NK-92 (cell line): Measurements from ENCODE around the gene KMT5B.
A peak's percentile ranks its signal among the peaks of the same experiment; 100 is the strongest.
"Not testable (repeated sequence)": the region's sequence is repeated elsewhere in the genome, so short reads cannot be mapped to it uniquely, and the experiment has no call there.

Source experiments
- DNase-seq: peaks from one replicate; lab custom pipeline; 2025; ENCODE audit not compliant: unreplicated experiment; lab: John Stamatoyannopoulos, UW

Gene KMT5B

DNA sequence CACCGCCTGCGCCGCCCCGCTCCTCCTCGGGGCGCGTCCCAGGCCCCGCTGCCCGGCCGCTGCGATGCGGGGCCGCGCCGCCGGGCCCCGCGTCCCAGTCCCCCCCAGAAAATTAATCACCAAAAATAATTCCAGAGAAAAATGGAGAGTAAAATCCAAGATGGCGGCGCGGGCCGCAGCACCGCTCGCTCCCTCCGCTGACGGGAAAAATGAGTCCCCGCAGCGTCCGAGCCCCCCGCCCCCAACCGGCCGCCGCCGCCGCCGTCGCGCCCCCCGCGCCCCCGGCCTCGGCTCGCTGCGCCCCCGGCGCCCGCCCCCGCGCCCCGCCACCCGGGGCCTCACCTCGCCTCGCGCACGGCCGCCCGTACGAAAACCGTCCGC, at the start of gene KMT5B:
Gene KMT5B, minus strand, starts transcription at position 162 of the 381 bp plus-strand sequence. CDS start 23,220 bp downstream, outside the sequence.
- no peak for DNase-seq

DNA sequence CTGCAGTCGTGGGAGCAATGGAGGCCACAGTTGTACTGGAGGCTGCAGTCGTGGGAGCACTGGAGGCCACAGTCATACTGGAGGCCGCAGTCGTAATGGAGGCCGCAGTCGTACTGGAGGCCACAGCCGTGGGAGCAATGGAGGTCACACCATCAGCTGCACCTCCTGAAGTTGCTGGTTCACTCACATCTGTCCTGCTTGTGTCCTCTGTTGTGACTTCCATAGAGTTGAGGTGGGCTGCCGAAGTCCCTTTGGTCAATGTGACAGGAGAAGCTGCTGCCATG, 49.4 kb upstream of the KMT5B start:
- DNase-seq: no peak

DNA sequence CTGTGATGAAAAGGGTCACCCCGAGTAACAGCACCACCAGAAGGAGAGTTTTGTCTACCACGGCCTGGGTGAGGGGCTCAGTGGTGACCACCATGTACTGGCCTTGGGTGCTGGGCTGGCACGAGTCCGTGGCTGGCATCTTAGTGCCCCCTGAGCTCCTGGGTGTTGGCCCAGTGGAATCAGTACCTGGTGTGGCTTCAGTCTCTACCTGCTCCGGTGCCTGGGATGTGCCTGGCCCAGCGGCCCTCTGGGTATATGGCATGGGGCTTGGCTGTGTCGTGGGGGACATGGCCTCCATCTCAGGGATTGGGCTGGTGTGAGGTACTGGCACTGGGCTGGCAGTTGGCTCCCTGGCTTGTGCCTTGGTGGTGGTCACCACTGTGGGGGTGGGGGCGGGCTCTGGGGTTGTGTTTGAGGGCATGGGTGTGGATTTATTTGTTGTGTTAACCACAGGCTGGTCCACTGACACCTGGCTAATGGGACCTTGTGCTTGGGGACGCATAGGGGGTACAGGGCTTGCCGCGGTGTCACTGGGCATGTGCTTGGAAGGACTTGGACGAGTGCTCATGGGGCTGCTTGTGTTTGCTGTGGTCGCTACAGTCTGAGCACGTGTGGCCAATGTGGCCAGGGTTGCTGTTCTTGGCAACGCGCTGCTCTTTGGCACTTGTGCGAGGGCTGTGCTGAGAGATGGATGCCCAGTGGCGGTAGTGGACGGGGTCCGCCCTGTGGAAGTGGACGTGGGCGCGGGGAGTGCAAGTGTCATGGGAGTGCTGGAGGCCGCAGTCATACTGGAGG, 48.9 kb upstream of the KMT5B start:
- DNase-seq: no peak

DNA sequence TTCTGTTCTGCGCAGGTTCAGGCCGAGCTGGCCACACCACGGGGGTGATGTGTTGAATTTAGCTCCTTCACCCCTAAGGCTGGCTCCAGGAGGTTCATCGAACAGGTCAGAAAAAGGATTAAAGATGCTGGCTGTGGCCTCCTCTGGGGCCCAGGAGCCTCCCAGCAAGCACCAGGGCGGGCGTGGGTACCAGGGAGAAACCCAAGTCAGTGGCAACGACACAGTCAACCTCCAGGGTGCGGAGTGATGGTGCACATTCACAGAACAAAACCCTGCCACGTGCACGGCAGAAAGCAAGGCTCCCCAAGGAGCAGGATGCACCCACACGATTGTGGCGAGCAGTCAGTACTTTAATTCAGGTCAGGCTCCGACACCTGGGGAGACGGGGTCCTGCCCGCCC, 47.9 kb upstream of the KMT5B start:
- DNase-seq: no peak

DNA sequence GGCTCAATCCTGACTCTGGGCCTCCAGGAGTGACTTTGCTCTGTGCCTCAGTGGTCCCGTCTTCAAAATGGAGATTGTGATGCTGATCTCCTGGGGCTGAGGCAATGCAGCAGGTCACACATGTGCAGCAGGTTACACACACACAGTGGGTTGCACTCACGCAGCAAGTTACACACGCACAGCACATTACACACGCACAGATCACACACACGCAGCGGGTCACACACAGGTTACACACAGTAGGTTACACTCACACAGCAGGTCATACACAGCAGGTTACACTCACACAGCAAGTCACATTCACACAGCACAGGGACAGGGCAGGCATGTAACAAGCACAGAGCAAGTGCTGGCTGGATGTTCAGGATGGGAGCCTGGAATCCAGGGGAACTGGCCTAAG, 47.4 kb upstream of the KMT5B start:
- DNase-seq: no peak

DNA sequence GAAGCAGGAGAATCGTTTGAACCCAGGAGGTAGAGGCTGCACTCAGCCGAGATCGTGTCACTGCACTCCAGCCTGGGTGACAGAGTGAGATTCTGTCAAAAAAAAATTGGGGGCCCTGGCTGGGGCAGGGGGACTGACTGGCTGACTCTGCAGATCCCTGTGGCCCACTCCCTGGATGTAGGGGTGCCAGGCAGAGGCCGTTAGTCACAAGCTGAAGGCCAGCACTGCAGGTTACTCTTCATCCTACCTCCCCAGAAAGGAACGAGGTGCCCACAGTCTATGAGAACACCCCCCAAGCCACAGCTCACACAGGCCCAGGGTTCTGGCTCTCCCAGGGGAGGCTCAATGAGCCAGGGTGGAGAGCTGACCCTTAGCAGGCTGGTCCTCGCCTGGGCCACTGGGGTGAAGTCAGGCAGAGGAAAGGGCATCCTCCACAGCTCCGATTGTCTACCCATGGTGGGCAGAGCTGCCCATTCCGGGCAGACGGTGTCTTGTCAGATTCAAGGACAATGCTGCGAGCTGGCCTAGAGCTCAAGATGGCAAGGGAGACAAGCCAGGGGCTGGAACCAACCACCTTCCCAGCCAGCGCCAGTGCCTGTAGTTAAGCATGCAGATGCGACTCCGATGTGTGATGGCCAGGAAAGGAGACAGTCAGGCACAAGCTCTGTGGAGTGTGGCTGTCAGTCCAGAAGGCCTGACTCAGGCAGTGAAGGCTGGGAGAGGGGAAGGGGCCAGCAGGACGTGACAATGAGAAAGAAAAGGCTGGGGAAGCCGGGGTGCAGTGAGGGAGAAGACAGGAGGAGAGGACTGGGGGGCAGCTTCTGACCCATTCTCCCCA, 46.2 kb upstream of the KMT5B start:
- DNase-seq: no peak

DNA sequence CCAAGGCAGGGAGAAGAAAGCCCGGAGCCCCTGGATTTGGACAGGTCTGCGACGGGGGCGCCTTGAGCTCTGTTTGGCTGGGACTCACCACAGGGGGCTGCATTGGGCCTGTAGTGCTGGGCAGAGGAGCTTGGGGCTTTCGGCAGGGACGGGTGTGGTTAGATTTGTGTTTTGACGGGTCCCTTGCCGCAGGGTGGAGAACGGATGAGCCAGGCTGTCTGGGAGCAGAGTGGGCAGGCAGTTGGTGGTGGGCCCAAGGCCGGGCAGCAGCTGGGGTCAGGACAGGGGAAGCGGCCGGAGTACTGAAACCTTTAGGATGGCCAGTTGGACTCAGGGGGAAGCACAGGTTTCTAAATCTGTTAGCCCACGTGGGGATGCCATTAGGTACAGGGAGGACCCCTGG, 45.3 kb upstream of the KMT5B start:
- no peak for DNase-seq

DNA sequence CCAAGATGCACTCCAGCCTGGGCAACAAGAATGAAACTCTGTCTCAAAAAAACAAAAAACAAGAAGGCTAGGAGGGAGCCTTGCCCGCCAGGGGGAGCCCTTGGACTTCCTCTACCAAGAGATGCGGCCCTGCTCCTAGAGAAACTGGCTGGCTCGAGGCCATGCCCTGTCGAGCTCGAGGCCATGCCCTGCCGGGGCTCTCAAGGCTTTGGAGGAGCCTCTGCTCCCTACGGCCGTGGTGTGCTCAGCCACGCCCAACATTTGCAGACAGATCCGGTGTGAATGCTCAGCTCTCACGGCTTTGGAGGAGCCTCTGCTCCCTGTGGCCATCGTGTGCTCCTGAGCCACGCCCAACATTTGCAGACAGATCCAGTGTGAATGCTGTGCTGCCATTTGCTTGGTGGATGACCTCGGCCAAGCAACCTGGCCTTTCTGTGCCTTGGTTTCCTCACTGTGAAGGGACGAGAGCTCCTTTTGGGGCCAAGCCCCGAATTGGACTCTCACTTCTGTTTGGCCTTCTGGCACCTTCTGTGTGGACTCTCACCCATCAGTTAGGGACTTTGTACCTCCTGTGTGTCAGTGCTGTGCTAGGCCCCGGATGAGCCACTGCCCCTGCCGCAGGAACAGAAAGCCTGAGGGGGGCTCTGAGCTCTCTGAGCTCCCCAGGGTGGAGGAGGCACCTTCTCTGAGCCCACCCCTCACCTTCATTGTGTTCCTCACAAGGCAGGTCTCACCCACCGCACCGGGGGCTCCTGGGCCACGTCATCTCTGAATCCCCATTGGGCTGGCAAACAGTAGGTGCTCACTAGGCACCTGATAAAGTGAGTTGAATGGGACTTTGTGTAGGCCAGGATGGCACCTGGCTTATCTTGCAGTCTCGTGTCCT, 44.6 kb upstream of the KMT5B start:
- DNase-seq: peak; percentile 42

DNA sequence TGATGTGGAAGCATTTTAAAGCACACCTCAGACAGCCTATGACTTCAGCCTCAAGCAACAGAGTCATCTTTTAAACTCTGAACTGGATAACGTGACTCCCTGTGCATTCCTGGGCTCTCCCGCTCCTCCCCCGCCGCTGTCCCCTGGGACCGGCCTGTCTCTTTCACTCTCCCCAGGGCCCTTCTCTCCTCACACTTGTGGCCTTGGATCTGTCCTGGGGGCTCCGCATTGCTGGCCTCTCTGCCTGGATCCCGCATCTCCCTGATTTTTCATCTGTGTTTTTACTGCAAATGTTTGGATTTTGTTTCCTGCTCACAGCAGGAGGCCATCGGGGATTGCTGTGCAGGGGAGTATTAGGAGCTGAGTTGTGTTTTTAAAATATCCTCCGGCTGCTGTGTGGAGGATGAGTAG, 43.2 kb upstream of the KMT5B start:
- no peak for DNase-seq

DNA sequence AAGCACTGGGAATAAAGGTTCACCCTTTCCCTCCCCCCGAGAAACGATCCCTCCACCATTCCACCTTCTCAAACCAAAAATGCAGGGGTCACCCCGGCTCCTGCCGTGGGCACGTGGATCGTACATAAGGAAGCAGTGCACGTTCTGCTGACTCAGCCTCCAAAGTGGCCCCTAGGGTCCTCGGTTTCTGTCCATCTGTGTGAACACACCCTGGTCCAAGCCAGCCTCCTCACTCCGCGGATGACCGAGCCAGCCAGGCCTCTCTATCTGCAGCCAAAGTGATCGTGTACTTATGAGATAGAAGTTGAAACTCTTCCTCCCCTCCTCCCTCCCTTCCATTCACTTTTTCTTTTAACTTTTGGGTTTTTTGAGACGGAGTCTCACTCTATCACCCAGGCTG, 42.4 kb upstream of the KMT5B start:
- DNase-seq: no peak

DNA sequence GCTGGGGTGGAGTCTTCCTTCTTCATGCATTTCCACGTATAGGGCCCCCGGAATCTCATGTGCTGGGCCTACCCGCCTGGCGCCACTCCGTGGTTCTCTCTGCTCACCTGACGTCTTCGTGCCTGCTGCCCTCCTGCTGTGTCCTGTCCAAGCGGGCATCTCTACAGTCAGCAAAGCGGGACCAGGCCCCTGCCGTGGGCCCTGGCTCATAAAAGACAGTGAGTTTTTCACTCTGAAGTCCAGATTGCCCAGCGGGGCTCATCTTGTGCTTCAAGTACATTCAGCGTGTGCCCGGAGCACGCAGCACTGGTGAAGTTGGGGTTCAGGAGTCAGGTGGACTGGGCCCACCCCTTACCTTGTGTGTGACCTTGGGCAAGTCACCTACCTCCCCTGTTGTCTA, 41.3 kb upstream of the KMT5B start:
- no peak for DNase-seq

DNA sequence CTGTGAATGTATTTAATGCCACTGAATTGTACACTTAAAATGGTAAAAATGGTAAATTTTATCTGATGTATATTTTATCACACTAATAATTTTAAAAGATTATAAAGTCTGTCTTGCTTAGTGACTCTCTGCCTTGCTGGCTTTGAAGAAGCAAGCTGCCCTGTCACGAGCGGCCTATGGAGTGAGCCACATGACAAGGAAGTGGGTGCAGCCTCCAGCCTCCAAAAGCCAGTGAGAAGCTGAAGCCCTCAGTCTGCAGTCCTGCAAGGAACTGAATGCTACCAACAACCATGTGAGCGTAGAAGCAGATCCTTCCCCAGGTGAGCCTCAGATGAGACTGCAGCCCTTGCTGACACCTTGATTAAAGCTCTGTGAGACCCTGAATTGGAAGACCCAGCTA, 38.7 kb upstream of the KMT5B start:
- DNase-seq: no peak

DNA sequence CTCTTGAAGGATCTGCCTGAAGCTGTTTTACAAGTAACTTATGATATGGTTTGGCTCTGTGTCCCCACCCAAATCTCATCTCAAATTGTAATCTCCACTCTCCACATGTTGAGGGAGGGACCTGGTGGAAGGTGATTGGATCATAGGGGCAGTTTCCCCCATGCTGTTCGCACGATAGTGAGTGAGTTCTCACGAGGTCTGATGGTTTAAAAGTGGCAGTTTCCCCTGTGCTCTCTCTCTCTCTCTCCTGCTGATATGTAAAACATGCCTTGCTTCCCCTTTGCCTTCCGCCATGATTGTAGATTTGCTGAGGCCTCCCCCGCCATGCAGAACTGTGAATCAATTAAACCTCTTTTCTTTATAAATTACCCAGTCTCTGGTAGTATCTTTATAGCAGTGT, 31.8 kb upstream of the KMT5B start:
- not testable (repeated sequence) for DNase-seq

DNA sequence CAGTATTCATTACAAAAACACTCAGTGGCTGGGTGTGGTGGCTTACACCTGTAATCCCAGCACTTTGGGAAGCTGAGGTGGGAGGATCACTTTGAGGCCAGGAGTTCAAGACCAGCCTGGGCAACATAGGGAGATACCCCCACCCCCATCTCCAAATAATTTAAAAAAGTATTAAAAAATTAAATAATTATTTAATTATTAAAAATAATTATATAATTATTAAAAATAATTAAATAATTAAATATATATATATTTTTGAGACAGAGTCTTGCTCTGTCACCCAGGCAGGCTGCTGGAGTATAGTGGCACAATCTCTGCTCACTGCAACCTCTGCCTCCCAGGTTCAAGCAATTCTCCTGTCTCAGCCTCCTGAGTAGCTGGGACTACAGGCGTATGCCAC, 30.8 kb upstream of the KMT5B start:
- DNase-seq: not testable (repeated sequence)

DNA sequence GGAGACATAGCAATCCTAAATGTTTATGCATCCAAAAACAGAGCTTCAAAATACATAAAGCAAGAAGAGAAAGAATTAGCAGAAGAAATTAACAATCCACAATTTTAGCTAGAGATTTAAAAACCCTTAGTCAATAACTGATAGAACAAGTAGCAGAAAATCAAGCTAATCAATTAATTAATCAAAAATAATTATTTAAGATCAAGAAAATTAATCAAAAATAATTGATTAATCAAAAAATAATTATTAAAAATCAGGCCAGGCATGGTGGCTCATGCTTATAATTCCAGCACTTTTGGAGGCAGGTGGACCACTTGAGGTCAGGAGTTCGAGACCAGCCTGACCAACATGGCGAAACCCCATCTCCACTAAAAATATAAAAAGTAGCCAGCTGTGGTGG, 29.5 kb upstream of the KMT5B start:
- no peak for DNase-seq

DNA sequence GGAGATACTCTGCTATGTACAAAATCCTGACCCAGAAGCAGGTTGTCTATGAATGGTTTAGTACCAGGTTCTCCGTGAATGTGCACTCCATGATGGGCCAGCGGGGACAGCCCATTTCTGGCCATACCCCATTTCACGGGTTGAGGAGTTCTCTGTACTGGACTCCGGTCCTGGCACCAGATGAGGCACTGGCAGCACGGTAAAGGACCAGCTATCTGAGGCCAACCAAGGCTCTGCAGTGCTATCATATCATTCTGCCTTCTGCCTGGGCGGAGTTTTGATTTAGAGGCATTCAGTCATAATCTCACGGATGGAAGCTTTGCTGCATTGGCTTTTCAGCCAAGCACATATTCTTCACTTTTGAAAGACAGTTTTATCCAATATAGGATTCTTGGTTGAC, 18.5 kb upstream of the KMT5B start:
- DNase-seq: no peak

DNA sequence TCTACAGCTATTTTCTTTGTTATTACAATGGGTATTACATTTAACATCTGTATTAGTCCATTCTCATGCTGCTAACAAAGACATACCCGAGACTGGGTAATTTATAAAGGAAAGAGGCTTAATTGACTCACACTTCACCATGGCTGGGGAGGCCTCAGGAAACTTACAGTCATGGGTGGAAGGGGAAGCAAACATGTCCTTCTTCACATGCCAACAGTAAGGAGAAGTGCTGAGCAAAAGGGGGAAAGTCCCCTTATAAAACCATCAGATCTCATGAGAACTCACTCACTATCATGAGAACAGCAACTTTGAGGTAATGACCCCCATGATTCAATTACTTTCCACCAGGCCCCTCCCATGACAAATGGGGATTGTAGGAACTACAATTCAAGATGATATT, 16.5 kb upstream of the KMT5B start:
- DNase-seq: no peak

DNA sequence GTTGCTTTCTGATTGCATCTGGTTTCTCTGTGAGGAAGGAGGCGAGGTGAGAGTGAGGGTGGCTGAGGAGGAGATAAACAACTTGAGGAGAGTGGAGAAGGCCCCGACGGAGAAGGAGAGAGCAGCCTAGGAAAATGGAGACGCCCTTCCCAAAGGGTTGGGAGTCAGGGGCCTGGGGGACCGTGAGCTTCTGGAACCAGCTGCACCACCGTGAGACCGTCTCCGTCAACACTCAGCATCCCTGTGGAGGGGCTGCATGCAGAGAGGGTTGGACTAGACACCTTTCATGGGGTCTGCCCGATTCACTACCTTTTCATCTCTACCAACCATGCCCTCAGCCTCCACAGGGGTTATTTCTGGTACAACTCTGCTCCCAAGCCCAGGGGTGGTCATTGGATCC, 13.3 kb upstream of the KMT5B start:
- DNase-seq: no peak

DNA sequence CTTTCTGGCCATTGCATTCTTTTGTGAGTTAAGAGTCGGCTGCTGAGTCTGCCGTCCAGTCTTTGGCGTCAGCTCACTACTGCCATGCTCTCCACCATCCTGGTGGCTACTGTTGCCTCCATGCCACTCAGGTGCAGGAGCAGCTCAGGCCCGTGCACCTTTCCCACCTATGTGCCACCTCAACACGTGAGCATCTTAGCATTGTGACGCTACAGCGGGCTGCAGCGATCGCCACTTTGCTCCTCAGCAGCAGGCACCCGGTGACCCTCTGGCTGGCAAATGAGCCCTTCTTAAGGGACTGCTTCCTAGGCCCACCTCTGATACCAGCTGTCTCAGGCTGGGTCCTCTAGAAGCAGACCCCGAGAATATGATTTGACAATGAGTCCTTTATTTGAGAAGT, 11.5 kb upstream of the KMT5B start:
- DNase-seq: no peak

DNA sequence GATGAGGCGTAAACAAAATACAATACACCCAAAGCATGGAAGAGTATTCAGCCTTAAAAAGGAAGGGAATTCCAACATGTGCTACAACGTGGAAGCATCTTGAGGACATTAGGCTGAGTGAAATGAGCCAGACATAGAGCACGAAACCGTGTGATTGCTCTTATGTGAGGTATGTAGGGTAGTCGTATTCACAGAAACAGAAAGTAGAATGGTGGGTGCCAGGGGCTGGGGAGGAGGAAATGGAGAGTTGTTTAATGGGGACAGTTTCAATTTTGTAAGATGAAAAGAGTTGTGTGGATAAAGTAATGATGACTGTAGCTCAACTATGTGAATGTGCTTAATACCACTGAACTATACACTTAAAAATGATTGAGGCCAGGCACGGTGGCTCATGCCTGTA, 10.2 kb upstream of the KMT5B start:
- no peak for DNase-seq

DNA sequence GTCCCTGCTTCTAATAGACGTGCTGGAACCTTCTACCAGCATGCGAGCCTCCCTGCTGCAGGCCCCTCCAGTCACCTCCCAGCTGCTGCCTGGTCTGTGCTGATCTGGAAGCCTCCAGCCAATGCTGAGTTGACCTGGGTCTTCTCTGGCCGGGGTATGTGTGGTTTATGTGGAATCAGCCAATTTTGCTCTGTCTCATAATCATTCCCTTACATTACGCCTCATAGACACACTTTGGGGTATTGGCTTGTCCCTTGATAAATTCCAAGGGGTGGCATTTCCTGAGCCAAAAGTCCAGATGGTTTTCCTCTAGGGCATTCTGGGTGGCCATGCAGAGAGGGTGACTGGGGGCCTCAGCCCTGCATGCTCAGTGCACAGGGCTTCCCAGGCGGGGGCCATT, 8.3 kb upstream of the KMT5B start:
- no peak for DNase-seq
